ENCODE measurements around the gene APOOL.

The APOOL gene

DNA sequence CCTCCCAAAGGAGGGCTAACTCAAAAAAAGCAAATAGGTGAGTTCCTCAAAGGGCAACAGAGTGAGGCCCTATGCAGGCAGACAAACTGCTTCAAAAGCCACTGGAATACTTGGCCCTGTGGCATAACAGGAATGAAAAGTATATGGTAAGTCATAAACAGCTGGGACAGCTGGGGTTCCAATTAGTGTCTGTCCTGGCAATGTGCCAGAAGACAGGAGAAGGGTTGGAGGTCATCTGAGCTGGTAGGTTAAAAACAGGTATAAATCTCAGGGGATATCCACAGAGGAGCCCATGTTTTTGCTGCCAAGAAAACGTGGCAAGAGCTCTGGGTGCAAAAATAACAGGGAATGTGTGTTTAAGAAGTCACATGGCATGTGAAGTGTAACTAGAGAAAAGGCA is 111.6 kb downstream of the APOOL start:
- Histone ChIP-seq H3K4me3 (ENCODE audit: low read depth, low read length, poor library complexity, severe bottlenecking) (no peak overlapping the region), H3K27ac (ENCODE audit: low read depth, low read length, poor library complexity, severe bottlenecking) (no peak overlapping the region), H2AFZ (ENCODE audit: low read length) (no peak overlapping the region), H3K27me3 (ENCODE audit: insufficient read depth, low read length) (no peaks in the 10 kb centered on the region), H3K9ac (ENCODE audit: low read length) (no peak overlapping the region), H3K79me2 (ENCODE audit: insufficient read depth, low read length) (no peaks in the 10 kb centered on the region), H3K9me3 (ENCODE audit: low read length) (no peaks in the 10 kb centered on the region), H3K36me3 (ENCODE audit: insufficient read depth, low read length) (no peaks in the 10 kb centered on the region), H3F3A (ENCODE audit: insufficient read depth, low read length) (no peaks in the 10 kb centered on the region), H3K9me2 (ENCODE audit: low read depth, low read length) (no peaks in the 10 kb centered on the region), H3K4me2 (ENCODE audit: low read length) (no peak overlapping the region), H3K4me1 (ENCODE audit: insufficient read depth, low read length, severe bottlenecking) (peaks cover 12% of the 10 kb centered on the region), H4K20me1 (ENCODE audit: insufficient read depth, low read length) (no peaks in the 10 kb centered on the region)
- TF ChIP-seq, protein P1, sequence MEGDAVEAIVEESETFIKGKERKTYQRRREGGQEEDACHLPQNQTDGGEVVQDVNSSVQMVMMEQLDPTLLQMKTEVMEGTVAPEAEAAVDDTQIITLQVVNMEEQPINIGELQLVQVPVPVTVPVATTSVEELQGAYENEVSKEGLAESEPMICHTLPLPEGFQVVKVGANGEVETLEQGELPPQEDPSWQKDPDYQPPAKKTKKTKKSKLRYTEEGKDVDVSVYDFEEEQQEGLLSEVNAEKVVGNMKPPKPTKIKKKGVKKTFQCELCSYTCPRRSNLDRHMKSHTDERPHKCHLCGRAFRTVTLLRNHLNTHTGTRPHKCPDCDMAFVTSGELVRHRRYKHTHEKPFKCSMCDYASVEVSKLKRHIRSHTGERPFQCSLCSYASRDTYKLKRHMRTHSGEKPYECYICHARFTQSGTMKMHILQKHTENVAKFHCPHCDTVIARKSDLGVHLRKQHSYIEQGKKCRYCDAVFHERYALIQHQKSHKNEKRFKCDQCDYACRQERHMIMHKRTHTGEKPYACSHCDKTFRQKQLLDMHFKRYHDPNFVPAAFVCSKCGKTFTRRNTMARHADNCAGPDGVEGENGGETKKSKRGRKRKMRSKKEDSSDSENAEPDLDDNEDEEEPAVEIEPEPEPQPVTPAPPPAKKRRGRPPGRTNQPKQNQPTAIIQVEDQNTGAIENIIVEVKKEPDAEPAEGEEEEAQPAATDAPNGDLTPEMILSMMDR (IDR thresholded peaks at IDR 0.05; ENCODE audit: low read length), result no peak
- no peak for TF ChIP-seq EZH2 (IDR thresholded peaks at IDR 0.05; ENCODE audit: borderline replicate concordance, low read length)

DNA sequence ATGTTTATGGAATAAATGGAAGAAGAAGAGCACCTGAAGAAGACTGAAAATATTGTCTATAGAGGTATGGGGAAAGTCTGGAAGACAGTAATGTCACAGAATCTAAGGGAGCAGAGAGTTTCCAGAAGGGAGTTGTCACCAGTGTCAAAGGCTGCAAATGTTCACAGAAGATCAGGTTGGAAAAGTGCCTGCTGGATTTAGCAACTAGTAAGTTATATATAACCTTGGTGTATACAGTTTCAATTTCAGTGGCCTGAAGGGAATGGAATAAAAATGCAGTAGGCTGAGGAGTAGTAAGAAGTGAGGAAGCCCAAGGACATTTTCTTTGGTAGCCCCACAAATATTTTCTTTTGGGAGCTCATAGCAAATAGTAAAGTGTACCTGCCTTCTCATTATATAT is 132.7 kb downstream of the APOOL start:
- Histone ChIP-seq H3K4me2 (ENCODE audit: low read length) (no peak overlapping the region), H3K4me3 (ENCODE audit: low read depth, low read length, poor library complexity, severe bottlenecking) (no peak overlapping the region), H3K9me2 (ENCODE audit: low read depth, low read length) (no peaks in the 10 kb centered on the region), H3K4me1 (ENCODE audit: insufficient read depth, low read length, severe bottlenecking) (no peaks in the 10 kb centered on the region), H3K9me3 (ENCODE audit: low read length) (no peaks in the 10 kb centered on the region), H3K9ac (ENCODE audit: low read length) (no peak overlapping the region), H3F3A (ENCODE audit: insufficient read depth, low read length) (no peaks in the 10 kb centered on the region), H4K20me1 (ENCODE audit: insufficient read depth, low read length) (no peaks in the 10 kb centered on the region), H3K27me3 (ENCODE audit: insufficient read depth, low read length) (no peaks in the 10 kb centered on the region), H2AFZ (ENCODE audit: low read length) (no peak overlapping the region), H3K36me3 (ENCODE audit: insufficient read depth, low read length) (no peaks in the 10 kb centered on the region), H3K27ac (ENCODE audit: low read depth, low read length, poor library complexity, severe bottlenecking) (no peak overlapping the region), H3K79me2 (ENCODE audit: insufficient read depth, low read length) (no peaks in the 10 kb centered on the region)
- no peak for TF ChIP-seq EZH2 (IDR thresholded peaks at IDR 0.05; ENCODE audit: borderline replicate concordance, low read length)
- TF ChIP-seq, protein P1 (IDR thresholded peaks at IDR 0.05; ENCODE audit: low read length), result no peak

DNA sequence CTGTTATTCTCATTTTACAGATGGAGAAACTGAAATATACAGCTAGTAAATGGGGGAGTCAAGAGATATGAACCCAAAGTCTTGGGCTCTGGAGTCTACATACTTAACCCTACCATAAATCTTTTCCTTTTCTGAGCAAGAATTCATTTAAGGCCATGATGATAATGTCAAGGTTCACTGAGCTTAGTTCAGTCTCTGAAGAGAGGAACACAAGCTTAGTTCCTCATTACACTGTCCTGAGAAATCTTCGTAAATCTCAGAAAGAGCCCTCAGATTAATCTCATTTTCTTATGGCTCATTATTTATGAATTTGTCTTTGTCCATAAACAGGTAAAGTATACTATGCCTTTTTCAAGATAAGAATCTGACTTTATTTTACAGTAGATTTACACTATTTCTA is 135.7 kb downstream of the APOOL start:
- H3F3A ChIP-seq (ENCODE audit: insufficient read depth, low read length), result no peaks in the 10 kb centered on the region
- no peaks in the 10 kb centered on the region for H3K27me3 ChIP-seq (ENCODE audit: insufficient read depth, low read length)
- H3K9me3 ChIP-seq (ENCODE audit: low read length), result no peaks in the 10 kb centered on the region
- no peak for TF ChIP-seq EZH2 (IDR thresholded peaks at IDR 0.05; ENCODE audit: borderline replicate concordance, low read length)
- TF ChIP-seq, protein P1 (IDR thresholded peaks at IDR 0.05; ENCODE audit: low read length), result no peak
- no peaks in the 10 kb centered on the region for H3K79me2 ChIP-seq (ENCODE audit: insufficient read depth, low read length)
- H3K36me3 ChIP-seq (ENCODE audit: insufficient read depth, low read length), result no peaks in the 10 kb centered on the region
- H2AFZ ChIP-seq (ENCODE audit: low read length), result no peak overlapping the region
- H3K9me2 ChIP-seq (ENCODE audit: low read depth, low read length), result no peaks in the 10 kb centered on the region
- H3K4me3 ChIP-seq (ENCODE audit: low read depth, low read length, poor library complexity, severe bottlenecking), result no peak overlapping the region
- no peak overlapping the region for H3K4me2 ChIP-seq (ENCODE audit: low read length)
- no peaks in the 10 kb centered on the region for H4K20me1 ChIP-seq (ENCODE audit: insufficient read depth, low read length)
- no peaks in the 10 kb centered on the region for H3K4me1 ChIP-seq (ENCODE audit: insufficient read depth, low read length, severe bottlenecking)
- no peak overlapping the region for H3K9ac ChIP-seq (ENCODE audit: low read length)
- no peak overlapping the region for H3K27ac ChIP-seq (ENCODE audit: low read depth, low read length, poor library complexity, severe bottlenecking)

Data from OCI-LY1 (cell line).